ENCODE results near the gene SH2D4B.

DNA sequence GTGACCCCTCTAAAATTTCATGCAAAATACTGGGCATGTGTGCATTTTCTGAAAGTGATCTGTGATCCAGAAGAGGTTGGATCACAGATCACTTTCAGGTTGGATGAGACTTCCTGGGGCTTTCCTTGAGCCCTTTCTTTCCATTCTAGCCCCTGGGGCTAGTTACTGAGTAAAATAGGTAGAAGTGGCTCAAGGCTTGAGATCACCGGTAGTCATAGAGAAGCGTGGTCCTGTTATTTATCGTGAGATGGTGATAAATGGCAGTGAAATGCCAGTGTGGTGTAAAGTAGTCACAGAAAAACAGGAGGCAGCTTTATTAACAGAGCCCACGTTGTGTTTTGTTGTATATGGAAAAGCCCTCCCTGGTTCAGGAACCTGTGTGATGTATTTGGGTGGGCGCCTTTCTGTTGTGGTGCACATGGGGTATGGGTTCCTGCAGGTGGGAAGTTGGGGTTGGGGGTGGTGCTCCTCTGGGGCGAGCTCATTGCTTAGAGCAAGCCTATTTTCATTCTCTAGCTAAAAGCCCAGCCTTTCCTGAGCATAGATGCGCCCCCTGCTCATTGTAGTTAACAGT lies 34.0 kb upstream of the SH2D4B start:
- no peak for TF ChIP-seq POLR2A (IDR thresholded peaks at IDR 0.05; ENCODE audit: borderline replicate concordance, extremely low read depth, insufficient read depth, insufficient read length)
- no peak for TF ChIP-seq YY1 (IDR thresholded peaks at IDR 0.05; ENCODE audit: extremely low read depth, insufficient replicate concordance, low read depth, low read length)
- TF ChIP-seq, protein P1, sequence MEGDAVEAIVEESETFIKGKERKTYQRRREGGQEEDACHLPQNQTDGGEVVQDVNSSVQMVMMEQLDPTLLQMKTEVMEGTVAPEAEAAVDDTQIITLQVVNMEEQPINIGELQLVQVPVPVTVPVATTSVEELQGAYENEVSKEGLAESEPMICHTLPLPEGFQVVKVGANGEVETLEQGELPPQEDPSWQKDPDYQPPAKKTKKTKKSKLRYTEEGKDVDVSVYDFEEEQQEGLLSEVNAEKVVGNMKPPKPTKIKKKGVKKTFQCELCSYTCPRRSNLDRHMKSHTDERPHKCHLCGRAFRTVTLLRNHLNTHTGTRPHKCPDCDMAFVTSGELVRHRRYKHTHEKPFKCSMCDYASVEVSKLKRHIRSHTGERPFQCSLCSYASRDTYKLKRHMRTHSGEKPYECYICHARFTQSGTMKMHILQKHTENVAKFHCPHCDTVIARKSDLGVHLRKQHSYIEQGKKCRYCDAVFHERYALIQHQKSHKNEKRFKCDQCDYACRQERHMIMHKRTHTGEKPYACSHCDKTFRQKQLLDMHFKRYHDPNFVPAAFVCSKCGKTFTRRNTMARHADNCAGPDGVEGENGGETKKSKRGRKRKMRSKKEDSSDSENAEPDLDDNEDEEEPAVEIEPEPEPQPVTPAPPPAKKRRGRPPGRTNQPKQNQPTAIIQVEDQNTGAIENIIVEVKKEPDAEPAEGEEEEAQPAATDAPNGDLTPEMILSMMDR (IDR thresholded peaks at IDR 0.05 in 2 of 3, conservative IDR thresholded peaks at IDR 0.05 in 1 of 3; ENCODE audit: borderline replicate concordance in 1 of 3, insufficient read depth in 1 of 3, low read depth in 2 of 3, low read length in 2 of 3), result no peak
